ENCODE data around the gene MPP7. TPM values are rescaled to one million over a fixed set of nuclear protein-coding genes. Genes with fewer than 3 reads are reported as not detected.
"Not testable (repeated sequence)": the region's sequence is repeated elsewhere in the genome, so short reads cannot be mapped to it uniquely, and the experiment has no call there.

MPP7 gene
- polyA plus RNA-seq, 1 experiment = 1.0 TPM

- TF ChIP-seq CTCF (IDR thresholded peaks at IDR 0.05; ENCODE audit: insufficient read depth, low read depth, low read length) = no peak
- ChIA-PET CTCF (interaction anchor here (0.9 to 1.2 kb wide), 2 partner anchors 67 to 76 kb away, joined by 3 to 4 read pairs; no protein-coding TSS in a partner anchor), POLR2A (interaction anchor here (0.6 kb wide), 1 partner anchor 1083 kb away, joined by 6 read pairs; no protein-coding TSS in a partner anchor)
- DNase-seq (ENCODE audit: low read depth) = no peak
- no peaks in the 10 kb centered on the region for H3K27me3 ChIP-seq (ENCODE audit: control insufficient read depth, insufficient read depth, low read length)
- H3K4me3 ChIP-seq (ENCODE audit: low read depth, low read length) = no peak overlapping the region
- no peaks in the 10 kb centered on the region for H3K36me3 ChIP-seq (ENCODE audit: control insufficient read depth, insufficient read depth, low read length)
Observed at GRCh38 chr10:28326516-28327490, 23.9 kb upstream of the MPP7 start.

GRCh38 chr10:28320799-28321198 lies 17.9 kb upstream of the MPP7 start:
- peaks cover 7% of the 10 kb centered on the region for H3K27me3 ChIP-seq (ENCODE audit: control insufficient read depth, insufficient read depth, low read length)
- ChIA-PET POLR2A (no interaction called here), CTCF (no interaction called here)
- H3K4me3 ChIP-seq (ENCODE audit: low read depth, low read length) = no peak overlapping the region
- H3K36me3 ChIP-seq (ENCODE audit: control insufficient read depth, insufficient read depth, low read length) = no peaks in the 10 kb centered on the region
- DNase-seq (ENCODE audit: low read depth) = no peak
- no peak for TF ChIP-seq CTCF (IDR thresholded peaks at IDR 0.05; ENCODE audit: insufficient read depth, low read depth, low read length)

- ChIA-PET CTCF (interaction anchor here (1.2 kb wide), 1 partner anchor 61 kb away, joined by 3 read pairs; no protein-coding TSS in a partner anchor), POLR2A (no interaction called here)
- no peak for DNase-seq (ENCODE audit: low read depth)
- H3K4me3 ChIP-seq (ENCODE audit: low read depth, low read length) = no peak overlapping the region
- TF ChIP-seq CTCF (IDR thresholded peaks at IDR 0.05; ENCODE audit: insufficient read depth, low read depth, low read length) = no peak
- H3K36me3 ChIP-seq (ENCODE audit: control insufficient read depth, insufficient read depth, low read length) = no peaks in the 10 kb centered on the region
- peaks cover 11% of the 10 kb centered on the region for H3K27me3 ChIP-seq (ENCODE audit: control insufficient read depth, insufficient read depth, low read length)
Observed at GRCh38 chr10:28320090-28320489, 17.2 kb upstream of the MPP7 start.

GRCh38 chr10:28319061-28319460 lies 16.2 kb upstream of the MPP7 start:
- peaks cover 11% of the 10 kb centered on the region for H3K27me3 ChIP-seq (ENCODE audit: control insufficient read depth, insufficient read depth, low read length)
- H3K36me3 ChIP-seq (ENCODE audit: control insufficient read depth, insufficient read depth, low read length); POLR2A ChIA-PET; DNase-seq (ENCODE audit: low read depth); H3K4me3 ChIP-seq (ENCODE audit: low read depth, low read length): not testable (repeated sequence)
- CTCF ChIA-PET = interaction anchor here (1.2 kb wide), 1 partner anchor 62 kb away, joined by 3 read pairs; no protein-coding TSS in a partner anchor

- Histone ChIP-seq H3K36me3 (ENCODE audit: control insufficient read depth, insufficient read depth, low read length) (no peaks in the 10 kb centered on the region), H3K4me3 (ENCODE audit: low read depth, low read length) (no peak overlapping the region), H3K27me3 (ENCODE audit: control insufficient read depth, insufficient read depth, low read length) (peaks cover 11% of the 10 kb centered on the region)
- no peak for TF ChIP-seq CTCF (IDR thresholded peaks at IDR 0.05; ENCODE audit: insufficient read depth, low read depth, low read length)
- CTCF ChIA-PET = no interaction called here
- DNase-seq (ENCODE audit: low read depth) = no peak
- POLR2A ChIA-PET = no interaction called here
Observed at GRCh38 chr10:28318626-28319025, 15.8 kb upstream of the MPP7 start.

All from BJ (cell line).